NCI-H526 treated with DMSO at 0.1 percent for 48 hours (cell line): ENCODE results near the gene IVL.

Experiments used
- DNase-seq: peaks from one replicate; lab custom pipeline; 2025; lab: John Stamatoyannopoulos, UW

Gene IVL, protein sequence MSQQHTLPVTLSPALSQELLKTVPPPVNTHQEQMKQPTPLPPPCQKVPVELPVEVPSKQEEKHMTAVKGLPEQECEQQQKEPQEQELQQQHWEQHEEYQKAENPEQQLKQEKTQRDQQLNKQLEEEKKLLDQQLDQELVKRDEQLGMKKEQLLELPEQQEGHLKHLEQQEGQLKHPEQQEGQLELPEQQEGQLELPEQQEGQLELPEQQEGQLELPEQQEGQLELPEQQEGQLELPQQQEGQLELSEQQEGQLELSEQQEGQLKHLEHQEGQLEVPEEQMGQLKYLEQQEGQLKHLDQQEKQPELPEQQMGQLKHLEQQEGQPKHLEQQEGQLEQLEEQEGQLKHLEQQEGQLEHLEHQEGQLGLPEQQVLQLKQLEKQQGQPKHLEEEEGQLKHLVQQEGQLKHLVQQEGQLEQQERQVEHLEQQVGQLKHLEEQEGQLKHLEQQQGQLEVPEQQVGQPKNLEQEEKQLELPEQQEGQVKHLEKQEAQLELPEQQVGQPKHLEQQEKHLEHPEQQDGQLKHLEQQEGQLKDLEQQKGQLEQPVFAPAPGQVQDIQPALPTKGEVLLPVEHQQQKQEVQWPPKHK

GRCh38 chr1:152907686-152908601 is at the start of gene IVL:
IVL (plus strand) TSS chr1:152908546; CDS start chr1:152909798, 1,252 bp downstream.
- no peak for DNase-seq

DNA sequence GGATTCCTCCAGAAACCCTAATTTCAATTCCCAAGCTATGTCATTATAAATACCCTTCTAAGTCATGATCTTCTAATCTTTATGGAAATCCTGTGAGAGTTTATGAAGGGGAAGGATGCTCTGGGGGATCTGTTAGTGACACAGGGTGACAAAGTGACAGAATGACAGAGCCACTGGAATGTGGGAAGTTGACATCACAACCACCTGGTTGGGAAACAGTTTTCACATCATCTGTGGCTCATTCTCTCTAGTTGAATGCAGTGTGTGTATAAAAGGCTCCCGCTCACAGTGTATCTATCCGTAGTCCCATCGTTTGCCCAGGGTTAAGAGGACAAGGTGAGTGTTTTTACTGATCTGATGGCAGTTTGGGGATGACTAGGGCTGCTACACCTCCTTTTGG is 48.6 kb upstream of the IVL start, which contains the start of gene LCE7A:
TSS of gene LCE7A (plus strand) at position 301 of the 400 bp plus-strand sequence. CDS start 702 bp downstream, outside the sequence.
- no peak for DNase-seq

DNA sequence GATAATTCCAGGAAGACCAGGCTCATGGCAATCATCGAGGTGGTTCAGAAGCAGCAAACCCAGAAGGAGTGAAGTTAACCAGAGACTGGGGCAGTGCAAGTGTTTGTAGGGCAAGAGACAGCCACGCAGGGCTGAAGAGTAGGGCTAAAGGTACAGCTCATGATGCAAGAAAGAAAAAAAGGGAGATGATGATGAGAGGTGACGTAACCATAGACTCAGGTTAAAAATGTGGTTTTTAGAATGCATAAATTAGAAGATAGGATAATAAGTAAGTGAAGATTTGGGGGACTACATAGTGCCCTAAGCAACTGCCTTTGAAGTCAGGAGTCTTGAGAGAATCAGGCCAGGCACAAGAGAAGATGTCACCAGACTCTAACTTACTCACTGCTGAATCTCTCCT is 48.2 kb upstream of the IVL start:
- DNase-seq: no peak

DNA sequence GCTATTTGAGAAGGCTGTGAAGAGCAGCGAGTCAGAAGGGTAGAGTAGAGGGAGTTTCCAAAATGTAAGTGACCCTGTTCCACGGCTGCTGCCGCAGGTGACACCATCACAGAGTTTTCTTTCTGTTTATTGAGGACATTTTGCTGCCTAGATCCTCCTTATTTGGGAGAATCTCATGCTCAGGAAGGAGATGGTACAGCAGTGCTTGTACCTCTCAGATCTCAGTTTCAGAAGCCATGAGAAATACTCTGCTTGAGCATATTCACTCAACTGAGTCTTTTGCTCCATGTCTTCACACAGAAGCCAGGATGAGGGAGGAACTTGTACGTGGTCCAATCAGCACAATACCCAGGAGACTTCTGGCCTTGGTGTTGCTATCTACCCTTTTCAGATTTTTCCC is 47.0 kb upstream of the IVL start:
- DNase-seq: no peak

DNA sequence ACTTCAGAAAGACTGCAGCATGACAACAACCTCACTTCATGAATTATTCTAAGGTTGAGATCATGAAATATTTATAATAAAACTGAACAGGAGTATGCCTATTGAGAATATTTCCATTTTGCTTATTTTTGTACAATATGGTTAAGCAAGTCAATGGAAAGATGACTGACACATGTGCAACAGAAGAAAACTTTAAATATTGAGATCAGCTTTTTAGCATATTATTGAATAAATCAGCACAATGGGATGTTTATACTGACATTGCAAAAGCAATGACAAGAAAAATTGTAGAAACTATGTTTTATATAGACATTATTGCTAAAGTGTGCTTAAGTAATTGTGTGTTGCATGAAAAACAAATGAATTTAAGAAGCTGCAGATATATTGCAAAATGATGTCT is 43.9 kb upstream of the IVL start:
- no peak for DNase-seq

- DNase-seq: no peak
These were observed 42.0 kb upstream of the IVL start for GRCh38 chr1:152866321-152866720.

DNA sequence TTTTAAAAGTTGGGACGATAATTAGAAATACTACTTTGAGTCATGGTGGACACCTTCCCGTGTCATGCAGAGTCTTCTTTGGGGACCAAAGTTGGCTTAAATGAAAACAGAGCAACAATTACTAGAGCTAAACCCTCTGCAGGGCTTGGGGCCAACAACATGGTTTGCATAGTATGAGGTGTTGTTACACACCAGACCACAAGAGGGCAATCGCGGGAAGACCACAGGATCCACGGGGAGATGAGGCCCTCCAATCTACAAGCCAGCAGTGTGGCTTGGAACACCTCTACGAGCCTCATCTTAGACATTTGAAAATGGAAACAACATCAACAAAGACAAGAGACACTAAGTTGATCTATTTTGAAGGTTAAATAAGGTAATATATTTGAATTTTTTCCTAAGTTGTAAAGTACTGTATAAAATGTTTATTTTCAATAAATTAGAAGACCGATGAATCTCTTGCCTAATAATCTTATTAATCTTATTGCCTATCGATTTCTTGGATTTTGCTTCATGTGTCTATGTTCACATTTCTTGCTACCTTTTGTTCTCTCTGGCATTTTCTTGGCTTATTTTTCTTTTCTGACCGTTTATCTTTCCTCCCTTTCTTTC is 38.4 kb upstream of the IVL start:
- peak; percentile 57 for DNase-seq

DNA sequence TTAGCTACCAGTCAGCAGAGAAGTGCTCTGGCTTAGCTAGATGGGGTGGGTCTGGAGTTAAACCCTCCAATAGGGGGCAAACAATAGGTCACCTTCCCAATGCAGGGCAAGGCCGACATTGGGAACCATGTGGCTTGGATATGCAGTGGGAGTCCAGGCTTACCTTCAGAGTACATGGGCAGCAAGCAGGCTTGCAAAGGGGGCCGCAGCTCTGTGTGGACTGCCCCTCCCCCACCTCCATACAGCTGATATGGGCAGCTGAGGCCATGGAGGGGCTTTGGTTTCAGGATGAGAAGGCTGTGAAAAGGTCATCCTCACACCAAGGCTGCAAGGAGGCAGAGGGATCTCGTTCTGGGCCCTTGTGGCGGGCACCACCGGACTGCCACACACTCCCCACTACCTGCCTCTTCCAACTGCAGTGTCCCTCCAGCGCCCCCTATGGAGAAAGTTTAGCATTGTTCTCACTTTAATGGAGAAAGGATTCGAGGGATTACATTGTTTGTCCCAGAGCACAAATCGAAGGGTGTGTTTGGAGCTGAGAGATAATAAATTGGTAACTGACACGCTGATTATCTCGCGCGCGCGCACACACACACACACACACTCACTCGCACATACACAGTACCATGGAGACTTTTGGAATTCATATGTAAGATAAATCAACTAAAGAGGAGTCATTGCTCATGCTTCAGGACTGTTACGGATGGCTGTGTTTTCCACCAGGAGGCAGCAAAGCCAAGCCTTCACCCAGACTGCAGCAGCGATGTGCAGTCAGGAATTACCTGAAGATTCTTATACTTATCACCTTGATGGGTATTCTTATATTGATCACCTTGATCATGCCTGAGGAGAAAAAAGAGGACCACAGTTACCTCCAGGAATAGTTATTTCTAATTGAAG is 37.3 kb upstream of the IVL start:
- DNase-seq: no peak

DNA sequence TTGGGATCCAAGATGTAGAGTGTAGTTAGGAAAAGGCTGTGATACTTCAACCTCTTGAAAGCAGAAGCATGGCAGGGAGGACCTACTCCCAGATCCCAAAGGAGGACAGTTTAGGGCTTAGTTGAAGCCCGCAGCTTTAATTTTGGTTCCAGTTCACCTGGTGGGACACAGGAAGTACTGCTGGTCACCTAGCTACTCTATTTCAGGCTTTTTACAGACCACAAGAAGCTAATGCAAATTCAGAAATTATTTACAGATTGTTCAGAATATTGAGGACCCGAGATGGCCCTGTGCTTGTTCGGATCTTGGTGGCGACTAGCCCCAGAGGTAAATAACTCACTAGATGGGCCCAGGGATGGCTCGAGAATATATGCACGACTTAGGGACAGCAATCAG is 36.6 kb upstream of the IVL start:
- no peak for DNase-seq

DNA sequence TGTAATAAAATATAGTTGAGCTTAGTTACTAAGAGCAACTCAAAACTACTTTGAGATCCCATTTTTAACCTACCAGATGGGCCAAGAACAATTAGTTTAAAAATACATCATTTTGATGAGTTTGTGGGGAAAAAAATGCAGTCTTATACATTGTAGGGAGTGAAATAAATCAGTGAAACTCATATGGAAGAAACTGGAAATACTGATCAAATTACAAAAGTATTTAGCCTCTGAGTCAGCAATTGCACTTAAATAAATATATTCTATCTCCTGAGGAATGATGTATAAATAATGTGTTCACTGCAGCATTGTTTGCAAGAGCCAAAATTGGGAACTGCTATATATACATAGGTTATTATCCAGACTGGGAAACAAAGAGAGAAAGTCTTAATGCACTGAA is 34.9 kb upstream of the IVL start:
- DNase-seq: no peak

- DNase-seq: no peak
These were observed 31.5 kb upstream of the IVL start for GRCh38 chr1:152876827-152877226.

- no peak for DNase-seq
These were observed 30.3 kb upstream of the IVL start, which contains the start of gene SMCP for GRCh38 chr1:152878042-152878441. SMCP (plus strand) TSS chr1:152878322; CDS start chr1:152884423, 6,101 bp downstream.

DNA sequence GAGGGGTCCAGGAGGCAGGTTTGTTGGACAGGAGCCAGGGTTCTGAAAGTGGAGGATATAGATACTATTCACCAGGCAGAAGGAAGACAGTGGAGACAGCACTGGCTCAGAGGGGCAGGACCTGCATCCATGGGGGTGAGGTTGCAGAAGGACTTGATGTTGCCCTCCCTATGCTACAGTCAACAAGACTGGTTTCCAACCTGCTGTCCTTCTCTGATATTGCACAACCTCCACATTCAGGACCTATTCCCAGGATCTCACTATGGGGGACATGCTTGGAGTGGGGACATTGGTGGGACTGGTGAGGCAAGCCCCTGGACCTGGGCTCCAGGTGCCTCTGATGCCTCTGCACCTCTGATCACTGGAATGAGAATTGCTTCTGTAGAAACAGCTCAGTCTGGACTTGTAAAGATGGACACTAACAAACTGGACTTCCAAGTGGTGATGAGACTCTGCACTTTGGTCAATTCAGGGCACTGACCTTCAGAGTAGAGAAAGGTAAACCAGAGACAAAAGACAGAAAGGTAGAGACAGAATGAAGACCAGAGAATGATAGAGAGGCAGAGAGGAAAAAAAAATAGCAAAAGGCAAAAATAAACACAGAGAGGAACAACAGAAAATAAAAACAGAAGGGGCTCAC is 28.7 kb upstream of the IVL start:
- DNase-seq: no peak

DNA sequence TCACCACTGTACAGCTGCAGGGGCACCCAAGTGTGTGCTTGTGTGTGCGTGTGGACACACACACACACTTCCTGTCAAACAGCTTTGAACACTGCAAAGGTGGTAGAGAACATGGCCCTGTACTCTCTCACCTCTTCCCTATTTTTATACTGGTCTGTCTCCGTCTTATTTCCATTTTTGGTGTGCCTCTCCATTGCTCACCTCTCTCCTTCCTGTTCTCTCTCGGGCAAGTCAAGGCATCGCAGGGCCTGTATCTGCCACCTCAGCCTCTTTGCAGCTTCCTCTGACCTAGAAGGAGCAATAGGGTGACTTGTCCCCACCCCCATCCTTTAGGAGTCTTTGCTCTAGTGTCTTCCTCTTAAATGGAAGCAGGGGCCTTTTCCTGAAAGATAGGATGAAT is 28.0 kb upstream of the IVL start:
- DNase-seq: no peak

DNA sequence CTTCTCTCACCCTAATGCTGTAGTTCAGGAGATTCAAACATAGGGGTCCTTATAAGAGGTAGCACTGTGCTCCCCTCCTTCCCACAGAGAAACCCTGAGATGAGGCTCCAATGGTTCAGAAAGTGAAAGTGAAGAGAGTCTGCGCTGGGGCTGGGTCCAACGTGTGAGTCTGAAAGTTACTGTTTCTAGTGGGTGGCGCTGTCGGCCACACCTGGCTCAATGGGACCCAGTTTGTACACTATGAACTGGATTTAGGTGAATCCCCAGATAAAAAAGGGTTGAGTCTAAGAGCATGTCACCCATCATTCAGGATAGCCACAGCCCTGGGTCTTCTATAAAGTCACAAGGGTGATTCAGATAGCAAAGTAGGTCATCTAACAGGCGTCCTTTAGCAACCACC is 27.4 kb upstream of the IVL start:
- no peak for DNase-seq

- DNase-seq: no peak
These were observed 24.3 kb upstream of the IVL start for GRCh38 chr1:152884085-152884484.

DNA sequence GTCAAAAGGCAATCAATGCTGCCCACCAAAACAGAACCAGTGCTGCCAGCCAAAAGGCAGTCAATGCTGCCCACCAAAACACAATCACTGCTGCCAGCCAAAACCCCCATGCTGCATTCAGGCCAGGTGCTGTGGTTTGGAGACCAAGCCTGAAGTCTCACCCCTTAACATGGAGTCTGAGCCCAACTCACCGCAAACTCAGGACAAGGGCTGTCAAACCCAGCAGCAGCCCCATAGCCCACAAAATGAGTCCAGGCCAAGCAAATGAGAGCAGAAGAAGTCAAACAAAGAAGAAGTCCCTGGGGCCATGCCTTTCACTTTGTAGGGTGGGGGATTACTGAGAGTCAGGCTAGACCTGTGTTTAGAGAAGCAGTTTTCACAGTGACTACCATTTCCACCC is 23.8 kb upstream of the IVL start:
- no peak for DNase-seq

- no peak for DNase-seq
These were observed 23.3 kb upstream of the IVL start for GRCh38 chr1:152884966-152885624.

DNA sequence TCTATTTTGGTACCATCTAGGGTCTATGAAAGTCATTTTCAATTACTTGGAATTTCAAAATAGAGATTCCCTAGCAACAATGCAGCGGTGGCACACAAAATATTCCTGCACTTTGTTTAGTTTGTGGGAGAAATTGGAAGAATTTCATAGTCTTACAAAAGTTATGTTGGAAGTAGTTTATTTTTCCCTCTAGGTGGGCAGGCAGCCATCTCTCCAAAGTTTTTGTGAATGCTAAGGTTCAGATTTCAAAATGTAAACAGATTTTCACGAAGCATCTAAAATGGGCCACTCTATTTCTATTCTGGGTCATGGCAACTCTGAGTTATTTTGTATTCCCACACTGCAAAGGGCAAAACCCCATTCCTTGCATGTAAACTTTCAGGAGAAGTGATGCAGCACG is 22.3 kb upstream of the IVL start:
- no peak for DNase-seq
